K562 (cell line): ENCODE measurements around the gene DDR2. TPM values are rescaled to one million over a fixed set of nuclear protein-coding genes. Genes with fewer than 3 reads are reported as not detected.

Experiments used
- BHLHE40 ChIP-seq: IDR thresholded peaks from 2 replicates; pipeline ENCODE4 v1.6.1; 2011; ENCODE audit warnings: low read length, improper control_type of control experiment
- BMI1 ChIP-seq: fragments of 150-350 bp; IDR thresholded peaks from 2 replicates; pipeline ENCODE4 v1.6.1; 2014; ENCODE audit warnings: low read length
- C11orf30 ChIP-seq: fragments of 450-650 bp; IDR thresholded peaks from 2 replicates; pipeline ENCODE4 v1.6.1; 2016; ENCODE audit warnings: low read depth, mild to moderate bottlenecking
- FOSL1 ChIP-seq: fragments of 200-800 bp; sonication (Bioruptor generic); conservative IDR thresholded peaks from 2 replicates; pipeline ENCODE4 v1.6.1; 2016; ENCODE audit warnings: missing genetic modification characterization, missing compliant biosample characterization
- HMG20A ChIP-seq: fragments of 450-650 bp; formaldehyde crosslinking; conservative IDR thresholded peaks from 2 replicates; pipeline ENCODE4 v1.4.0; 2020; ENCODE audit warnings: mild to moderate bottlenecking, mixed read lengths
- HNRNPLL ChIP-seq: fragments of 200-400 bp; formaldehyde crosslinking; IDR thresholded peaks from 2 replicates; pipeline ENCODE4 v1.6.1; 2017; ENCODE audit warnings: low read length, low read depth, mild to moderate bottlenecking; ENCODE audit not compliant: poor library complexity, severe bottlenecking
- MAFG ChIP-seq: fragments of 450-650 bp; conservative IDR thresholded peaks from 2 replicates; pipeline ENCODE4 v1.6.1; 2016; ENCODE audit warnings: missing genetic modification characterization, missing compliant biosample characterization
- MEIS2 ChIP-seq: fragments of 450-650 bp; IDR thresholded peaks from 2 replicates; pipeline ENCODE4 v1.6.1; 2014; ENCODE audit warnings: mild to moderate bottlenecking; ENCODE audit not compliant: partially characterized antibody
- POLR2G ChIP-seq: fragments of 200-400 bp; formaldehyde crosslinking; IDR thresholded peaks from 2 replicates; pipeline ENCODE4 v1.6.1; 2017; ENCODE audit warnings: low read depth, mild to moderate bottlenecking, antibody characterized with exemption, low read length, moderate library complexity
- POLR2H ChIP-seq: IDR thresholded peaks from 2 replicates; pipeline ENCODE4 v1.6.1; 2016; ENCODE audit warnings: missing genetic modification characterization, low read depth, mild to moderate bottlenecking, control low read depth, missing compliant biosample characterization, moderate library complexity
- PTTG1 ChIP-seq: fragments of 450-650 bp; IDR thresholded peaks from 2 replicates; pipeline ENCODE4 v1.6.1; 2016; ENCODE audit warnings: low read depth, mild to moderate bottlenecking, missing genetic modification characterization, missing compliant biosample characterization
- RAD21 ChIP-seq, 2 experiments: fragments of 250-450 bp in 1 of 2; fragments of 450-650 bp in 1 of 2; sonication (Bioruptor Pico) in 1 of 2; formaldehyde crosslinking in 1 of 2; IDR thresholded peaks in 1 of 2; conservative IDR thresholded peaks in 1 of 2; 2 replicates each; pipeline versions ENCODE4 v1.4.0 to v1.8.0; 2020 to 2022; ENCODE audit warnings: mild to moderate bottlenecking in 2 of 2, moderate library complexity in 1 of 2
- TCFL5 ChIP-seq: fragments of 250-450 bp; sonication (Bioruptor Pico); conservative IDR thresholded peaks from 2 replicates; pipeline ENCODE4 v1.6.1; 2021; ENCODE audit warnings: mild to moderate bottlenecking, moderate library complexity, matching md5 sums
- ZNF134 ChIP-seq: fragments of 250-450 bp; sonication (Bioruptor Pico); conservative IDR thresholded peaks from 2 replicates; pipeline ENCODE4 v1.4.0; 2020
- ZNF655 ChIP-seq: fragments of 250-450 bp; sonication (Bioruptor Pico); IDR thresholded peaks from 2 replicates; pipeline ENCODE4 v1.5.0; 2021
- ZNF780A ChIP-seq: fragments of 250-450 bp; sonication (Bioruptor Pico); IDR thresholded peaks from 2 replicates; pipeline ENCODE4 v1.5.0; 2021; ENCODE audit warnings: mild to moderate bottlenecking
- polyA plus RNA-seq, 8 experiments: library from polyadenylated mRNA; depleted of rRNA in 4 of 8; stranded (reverse) in 5 of 8; unstranded in 3 of 8; fragments of >200 nt; fragmentation: Nextera tagmentation in 2 of 8; fragmentation: Illumina TruSeq in 1 of 8; extraction: Ambion mirVana in 2 of 8; extraction: Trizol in 1 of 8; gene quantifications; 2 replicates each; pipeline versions ENCODE4 v1.2.1 to v1.2.3, GENCODE V29; 2011 to 2014; ENCODE audit warnings: inconsistent platforms in 1 of 8, missing spikeins in 1 of 8
- total RNA-seq, 7 experiments: library from RNA; depleted of rRNA in 6 of 7; stranded (reverse); fragments of >200 nt in 6 of 7; fragmentation: Illumina TruSeq in 2 of 7; extraction: Trizol in 2 of 7; gene quantifications; 2 replicates each; pipeline versions ENCODE4 v1.2.1 to v1.2.3, GENCODE V29; 2011 to 2021; ENCODE audit warnings: low replicate concordance in 1 of 7
- TF ChIP-seq, protein P1 (sequence below), 2 experiments: IDR thresholded peaks in 1 of 2; conservative IDR thresholded peaks in 1 of 2; 2 replicates each; pipeline ENCODE4 v1.6.1; 2016; ENCODE audit warnings: low read depth in 2 of 2, mild to moderate bottlenecking in 1 of 2, missing compliant biosample characterization in 1 of 2, missing genetic modification characterization in 1 of 2, moderate library complexity in 1 of 2
- TF ChIP-seq, protein P2 (sequence below), 2 experiments: IDR thresholded peaks; 2 replicates each; pipeline ENCODE4 v1.6.1; 2012; ENCODE audit warnings: improper control_type of control experiment in 2 of 2, low read depth in 2 of 2, low read length in 2 of 2, borderline replicate concordance in 1 of 2
- TF ChIP-seq, protein P3 (sequence below): fragments of 250-450 bp; sonication (Bioruptor Pico); IDR thresholded peaks from 2 replicates; pipeline ENCODE4 v1.8.0; 2021; ENCODE audit warnings: mild to moderate bottlenecking, moderate library complexity

Gene DDR2
- total and polyA plus RNA-seq, 9 of the 15 experiments (the other 6 are each of a cell fraction or from before 2014, with no cell fraction given), result 0.36 to 2.0 (median 1.1) TPM

DNA sequence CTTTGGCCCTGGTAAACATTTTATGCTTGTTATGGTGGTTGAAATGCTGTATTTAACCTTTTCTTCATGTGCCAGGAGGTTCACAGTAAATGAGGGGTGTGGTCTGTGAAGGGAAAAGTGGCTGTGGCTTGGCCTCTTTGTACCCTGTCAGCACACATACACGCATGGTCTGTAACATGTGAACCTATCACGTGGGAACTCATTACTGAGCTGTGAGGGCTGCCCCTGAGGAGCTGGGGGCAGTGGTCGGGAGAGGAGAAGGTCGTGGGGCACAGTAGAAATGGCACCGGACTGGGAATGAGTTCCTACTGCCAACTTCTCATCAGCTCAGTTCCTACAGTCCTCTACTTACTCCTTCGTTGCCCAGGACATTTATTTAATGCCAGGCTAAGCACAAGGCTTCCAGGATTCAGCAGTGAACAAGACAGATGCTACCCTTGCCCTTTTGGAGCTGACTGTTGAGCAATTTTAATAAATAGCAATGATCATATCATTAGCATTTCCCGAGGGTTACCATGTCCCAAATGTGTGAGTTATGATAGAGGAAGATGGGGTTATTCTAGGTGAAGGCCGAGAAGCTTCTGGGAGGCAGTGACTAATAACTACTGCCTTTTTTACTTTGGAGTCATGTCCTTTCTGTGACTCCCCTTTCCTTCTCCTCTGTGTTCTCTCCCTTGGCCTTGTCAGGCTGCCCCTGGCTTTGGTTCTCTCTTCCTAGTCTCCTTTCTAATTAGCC lies 38.8 kb downstream of the DDR2 start (continued):
- no peak for TF ChIP-seq MAFG
- no peak for TF ChIP-seq POLR2G
- no peak for TF ChIP-seq BHLHE40
- no peak for TF ChIP-seq ZNF780A
- TF ChIP-seq ZNF655 (CRISPR knock-in tag), result no peak
- TF ChIP-seq HNRNPLL, result no peak
- peak; percentile 4 for TF ChIP-seq MEIS2
- TF ChIP-seq, protein P1, sequence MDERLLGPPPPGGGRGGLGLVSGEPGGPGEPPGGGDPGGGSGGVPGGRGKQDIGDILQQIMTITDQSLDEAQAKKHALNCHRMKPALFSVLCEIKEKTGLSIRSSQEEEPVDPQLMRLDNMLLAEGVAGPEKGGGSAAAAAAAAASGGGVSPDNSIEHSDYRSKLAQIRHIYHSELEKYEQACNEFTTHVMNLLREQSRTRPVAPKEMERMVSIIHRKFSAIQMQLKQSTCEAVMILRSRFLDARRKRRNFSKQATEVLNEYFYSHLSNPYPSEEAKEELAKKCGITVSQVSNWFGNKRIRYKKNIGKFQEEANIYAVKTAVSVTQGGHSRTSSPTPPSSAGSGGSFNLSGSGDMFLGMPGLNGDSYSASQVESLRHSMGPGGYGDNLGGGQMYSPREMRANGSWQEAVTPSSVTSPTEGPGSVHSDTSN (CRISPR knock-in tag; IDR thresholded peaks at IDR 0.05; ENCODE audit: low read depth), result no peak
- TF ChIP-seq, protein P1 (tag; conservative IDR thresholded peaks at IDR 0.05; ENCODE audit: low read depth), result peak; percentile 42; the same call in 1 of the 2 replicates
- TF ChIP-seq, protein P2, sequence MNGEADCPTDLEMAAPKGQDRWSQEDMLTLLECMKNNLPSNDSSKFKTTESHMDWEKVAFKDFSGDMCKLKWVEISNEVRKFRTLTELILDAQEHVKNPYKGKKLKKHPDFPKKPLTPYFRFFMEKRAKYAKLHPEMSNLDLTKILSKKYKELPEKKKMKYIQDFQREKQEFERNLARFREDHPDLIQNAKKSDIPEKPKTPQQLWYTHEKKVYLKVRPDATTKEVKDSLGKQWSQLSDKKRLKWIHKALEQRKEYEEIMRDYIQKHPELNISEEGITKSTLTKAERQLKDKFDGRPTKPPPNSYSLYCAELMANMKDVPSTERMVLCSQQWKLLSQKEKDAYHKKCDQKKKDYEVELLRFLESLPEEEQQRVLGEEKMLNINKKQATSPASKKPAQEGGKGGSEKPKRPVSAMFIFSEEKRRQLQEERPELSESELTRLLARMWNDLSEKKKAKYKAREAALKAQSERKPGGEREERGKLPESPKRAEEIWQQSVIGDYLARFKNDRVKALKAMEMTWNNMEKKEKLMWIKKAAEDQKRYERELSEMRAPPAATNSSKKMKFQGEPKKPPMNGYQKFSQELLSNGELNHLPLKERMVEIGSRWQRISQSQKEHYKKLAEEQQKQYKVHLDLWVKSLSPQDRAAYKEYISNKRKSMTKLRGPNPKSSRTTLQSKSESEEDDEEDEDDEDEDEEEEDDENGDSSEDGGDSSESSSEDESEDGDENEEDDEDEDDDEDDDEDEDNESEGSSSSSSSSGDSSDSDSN (IDR thresholded peaks at IDR 0.05; ENCODE audit: borderline replicate concordance in 1 of 2, low read depth in 2 of 2, low read length in 2 of 2), result no peak
- TF ChIP-seq PTTG1 (tag), result no peak
- TF ChIP-seq, protein P3, sequence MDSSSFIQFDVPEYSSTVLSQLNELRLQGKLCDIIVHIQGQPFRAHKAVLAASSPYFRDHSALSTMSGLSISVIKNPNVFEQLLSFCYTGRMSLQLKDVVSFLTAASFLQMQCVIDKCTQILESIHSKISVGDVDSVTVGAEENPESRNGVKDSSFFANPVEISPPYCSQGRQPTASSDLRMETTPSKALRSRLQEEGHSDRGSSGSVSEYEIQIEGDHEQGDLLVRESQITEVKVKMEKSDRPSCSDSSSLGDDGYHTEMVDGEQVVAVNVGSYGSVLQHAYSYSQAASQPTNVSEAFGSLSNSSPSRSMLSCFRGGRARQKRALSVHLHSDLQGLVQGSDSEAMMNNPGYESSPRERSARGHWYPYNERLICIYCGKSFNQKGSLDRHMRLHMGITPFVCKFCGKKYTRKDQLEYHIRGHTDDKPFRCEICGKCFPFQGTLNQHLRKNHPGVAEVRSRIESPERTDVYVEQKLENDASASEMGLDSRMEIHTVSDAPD (CRISPR knock-in tag), result no peak
- TF ChIP-seq TCFL5, result no peak
- TF ChIP-seq BMI1, result no peak
- TF ChIP-seq POLR2H (tag), result no peak
- no peak for TF ChIP-seq HMG20A (CRISPR knock-in tag)
- no peak for TF ChIP-seq RAD21 (CRISPR knock-in tag; conservative IDR thresholded peaks at IDR 0.05 in 1 of 2, IDR thresholded peaks at IDR 0.05 in 1 of 2)
- TF ChIP-seq C11orf30, result no peak
- peak; percentile 78 for TF ChIP-seq FOSL1 (tag)
- TF ChIP-seq ZNF134 (CRISPR knock-in tag), result no peak
- TF ChIP-seq, all 486 proteins: peak for 5
